ENCODE measurements around the gene IGF1R. TPM values are rescaled to one million over a fixed set of nuclear protein-coding genes. Genes with fewer than 3 reads are reported as not detected.

IGF1R gene
- total and polyA plus RNA-seq, 2 of the 8 experiments (the other 6 are each of a cell fraction or from before 2014, with no cell fraction given): 32.9 to 109 TPM

DNA sequence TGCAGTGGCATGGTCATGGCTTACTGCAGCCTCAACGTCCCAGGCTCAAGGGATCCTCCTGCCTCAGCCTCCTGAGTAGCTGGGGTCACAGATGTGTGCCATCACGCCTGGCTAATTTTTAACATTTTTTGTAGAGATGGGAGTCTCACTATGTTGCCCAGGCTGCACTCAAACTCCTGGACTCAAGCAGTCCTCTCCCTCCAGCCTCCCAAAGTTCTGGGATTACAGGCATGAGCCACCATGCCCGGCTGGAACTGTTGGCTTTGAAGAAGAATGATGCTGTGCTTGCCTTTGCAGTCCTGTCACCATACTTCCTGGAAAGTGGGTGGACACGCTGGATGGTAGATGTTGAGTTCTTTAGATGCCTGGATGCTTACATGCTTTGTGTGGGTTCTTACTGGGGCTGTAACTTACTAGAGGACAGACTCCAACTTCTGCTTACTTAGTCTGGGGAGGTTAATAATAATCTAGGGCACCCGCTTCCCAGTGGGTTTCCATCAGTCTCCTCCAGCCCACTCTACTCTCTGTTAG lies 36.7 kb downstream of the IGF1R start:
- H3K36me3 ChIP-seq (ENCODE audit: control insufficient read depth in 2 of 4, insufficient read depth in 4 of 4, low read length in 3 of 4): no peaks in the 10 kb centered on the region
- no peak overlapping the region for H3K9ac ChIP-seq (replicated peaks in 1 of 4; ENCODE audit: extremely low read depth in 1 of 4, low read depth in 3 of 4, low read length in 3 of 4)
- peaks cover 62 to 99% of the 10 kb centered on the region in 2 experiments for H3K79me2 ChIP-seq (ENCODE audit: control insufficient read depth in 1 of 2, insufficient read depth in 2 of 2, low read length in 2 of 2)
- no peaks in the 10 kb centered on the region for H3K23me2 ChIP-seq (ENCODE audit: low read depth, low read length)
- H3K27ac ChIP-seq (ENCODE audit: low read depth, low read length): no peak overlapping the region
- no peak overlapping the region for H2AFZ ChIP-seq (ENCODE audit: low read length)
- H3K79me1 ChIP-seq (ENCODE audit: low read depth, low read length): peaks cover 28% of the 10 kb centered on the region
- POLR2A ChIA-PET (ENCODE audit: partially characterized antibody): interaction anchor here (1.2 kb wide), 1 partner anchor 10 kb away, joined by 3 read pairs; no protein-coding TSS in a partner anchor
- H3K14ac ChIP-seq (ENCODE audit: insufficient read length): no peak overlapping the region
- no peak overlapping the region for H2BK15ac ChIP-seq (ENCODE audit: low read length)
- no peak overlapping the region for H3K56ac ChIP-seq (replicated peaks; ENCODE audit: insufficient read length, low read depth, low read length)
- H3K4me3 ChIP-seq (ENCODE audit: extremely low read depth in 1 of 4, insufficient read depth in 2 of 4, low read depth in 3 of 4, low read length in 4 of 4): no peak overlapping the region
- no peak overlapping the region for H4K91ac ChIP-seq (replicated peaks; ENCODE audit: insufficient read length, low read length)
- no peaks in the 10 kb centered on the region for H3K9me3 ChIP-seq (ENCODE audit: insufficient read depth in 2 of 2, low read depth in 1 of 2, low read length in 1 of 2)
- DNase-seq (ENCODE audit: low read depth in 1 of 2, low spot score in 2 of 2) (no peak), FAIRE-seq (no peak)
- peaks cover 27 to 45% of the 10 kb centered on the region in 2 experiments for H4K20me1 ChIP-seq (replicated peaks in 1 of 2; ENCODE audit: control insufficient read depth in 1 of 2, insufficient read depth in 2 of 2, low read length in 2 of 2)
- no peak overlapping the region for H3K4me2 ChIP-seq (ENCODE audit: insufficient read depth in 1 of 2, low read depth in 2 of 2, low read length in 2 of 2)
- H4K5ac ChIP-seq (ENCODE audit: insufficient read length, low read depth, low read length): no peak overlapping the region
- H3K23ac ChIP-seq (ENCODE audit: insufficient read length): no peak overlapping the region
- no peak overlapping the region for H3K18ac ChIP-seq (ENCODE audit: extremely low read depth, low read length)
- no peak overlapping the region for H2BK5ac ChIP-seq (ENCODE audit: low read depth, low read length)
- CTCF ChIA-PET (ENCODE audit: partially characterized antibody): interaction anchor here (0.6 to 1.6 kb wide), 6 partner anchors 15 to 124 kb away, joined by 3 to 10 read pairs (median 4); no protein-coding TSS in a partner anchor
- no peak overlapping the region for H4K8ac ChIP-seq (ENCODE audit: extremely low read depth, insufficient read depth, low read length)
- 89% methylated on average over 5 of the region's 5 CpGs; no CpG with 5 or more reads in 1 of the 2 experiments for WGBS, 2 experiments (ENCODE audit: extremely low coverage in 1 of 2, insufficient coverage in 1 of 2, insufficient read length in 1 of 2, insufficient replicate concordance in 2 of 2, low coverage in 1 of 2, low lambda C conversion rate in 2 of 2, missing lambda C conversion rate in 1 of 2)
- H2AK5ac ChIP-seq (ENCODE audit: low read depth, low read length): no peak overlapping the region
- H3K27me3 ChIP-seq (replicated peaks in 1 of 4; ENCODE audit: control insufficient read depth in 3 of 4, extremely low read depth in 1 of 4, insufficient read depth in 3 of 4, low read length in 3 of 4): no peaks in the 10 kb centered on the region; a peak in 1 of 7 replicates
- no peak overlapping the region for H2BK20ac ChIP-seq (ENCODE audit: low read length)
- H2BK120ac ChIP-seq (replicated peaks; ENCODE audit: low read depth, low read length): no peak overlapping the region
- H2BK12ac ChIP-seq (ENCODE audit: low read depth, low read length): no peak overlapping the region
- peaks cover 7 to 26% (median 20%) of the 10 kb centered on the region in 4 experiments for H3K4me1 ChIP-seq (replicated peaks in 1 of 4; ENCODE audit: control insufficient read depth in 3 of 4, insufficient read depth in 4 of 4, low read length in 3 of 4)
- no peak overlapping the region for H3K4ac ChIP-seq (replicated peaks; ENCODE audit: insufficient read length, low read depth, low read length)
